Gastrocnemius medialis (tissue), 4 donors: ENCODE data around the gene MRPL23. TPM values are rescaled to one million over a fixed set of nuclear protein-coding genes. Genes with fewer than 3 reads are reported as not detected.

ENCODE experiments used
- ATAC-seq, 2 donors: fragments of 150-250 bp; one replicate each; pipeline ENCODE4 v1.9.1; 2016
- DNase-seq, 2 donors: peaks; one replicate each; pipeline ENCODE4 v3.0.0-alpha.2; 2019
- H3K27ac ChIP-seq, 4 donors: fragments of 200-600 bp; sonication (generic); 1 replicate in 1 of 4; 2 replicates in 3 of 4; pipeline ENCODE4 v1.5.1; 2016 to 2018; ENCODE audit warnings: mild to moderate bottlenecking in 2 of 4, moderate library complexity in 1 of 4
- H3K27me3 ChIP-seq, 3 donors: fragments of 200-600 bp; sonication (generic) in 2 of 3; 1 replicate in 1 of 3; 2 replicates in 2 of 3; pipeline versions ENCODE4 v1.5.1 to v1.6.0; 2016 to 2019; ENCODE audit warnings: mild to moderate bottlenecking in 1 of 3, moderate library complexity in 1 of 3
- H3K36me3 ChIP-seq, 2 donors: fragments of 200-600 bp; sonication (generic) in 1 of 2; one replicate each; pipeline ENCODE4 v1.5.1; 2017 to 2018
- H3K4me1 ChIP-seq, 2 donors: fragments of 200-600 bp; sonication (generic) in 1 of 2; one replicate each; pipeline ENCODE4 v1.5.1; 2016 to 2017; ENCODE audit warnings: mild to moderate bottlenecking in 2 of 2
- H3K4me3 ChIP-seq, 4 donors: fragments of 200-600 bp; sonication (generic) in 3 of 4; 1 replicate in 1 of 4; 2 replicates in 3 of 4; pipeline ENCODE4 v1.5.1; 2016 to 2019; ENCODE audit warnings: mild to moderate bottlenecking in 2 of 4
- H3K9me3 ChIP-seq, 3 donors: fragments of 200-600 bp; sonication (generic) in 2 of 3; 1 replicate in 1 of 3; 2 replicates in 2 of 3; pipeline ENCODE4 v1.5.1; 2016 to 2019
- POLR2A ChIP-seq, 2 donors: fragments of 450-650 bp; IDR thresholded peaks; one replicate each; pipeline ENCODE4 v1.6.1; 2017; ENCODE audit warnings: antibody characterized with exemption in 2 of 2, mild to moderate bottlenecking in 2 of 2, moderate library complexity in 2 of 2
- in situ Hi-C, 4 donors: fragments of 200-750 bp; cut with MboI; loops; one replicate each; pipeline versions ENCODE4 v1.15.0 to v1.8.0; 2017; ENCODE audit warnings: low sequenced_read_pairs in 4 of 4
- intact Hi-C: fragments of 100-400 bp; cut with DNase I; formaldehyde crosslinking; loops from one replicate; pipeline ENCODE4 v1.15.1; 2023; ENCODE audit warnings: low total_unique reads
- total RNA-seq, 4 donors: library from RNA; depleted of rRNA; stranded (reverse); fragments of >200 nt; gene quantifications; one replicate each; pipeline versions ENCODE4 v1.1.0 to v1.2.3, GENCODE V29; 2016
- TF ChIP-seq, protein P1 (sequence below), 5 experiments: fragments of 450-650 bp in 3 of 5; fragments of 200-600 bp in 2 of 5; sonication (generic) in 2 of 5; IDR thresholded peaks in 4 of 5; conservative IDR thresholded peaks in 1 of 5; 1 replicate in 4 of 5; 2 replicates in 1 of 5; pipeline ENCODE4 v1.5.1; 2016 to 2019; ENCODE audit warnings: antibody characterized with exemption in 5 of 5, mild to moderate bottlenecking in 3 of 5, moderate library complexity in 3 of 5

The MRPL23 gene
- total RNA-seq, 4 donors from 2014 or later = 128 to 243 (median 187) TPM

DNA sequence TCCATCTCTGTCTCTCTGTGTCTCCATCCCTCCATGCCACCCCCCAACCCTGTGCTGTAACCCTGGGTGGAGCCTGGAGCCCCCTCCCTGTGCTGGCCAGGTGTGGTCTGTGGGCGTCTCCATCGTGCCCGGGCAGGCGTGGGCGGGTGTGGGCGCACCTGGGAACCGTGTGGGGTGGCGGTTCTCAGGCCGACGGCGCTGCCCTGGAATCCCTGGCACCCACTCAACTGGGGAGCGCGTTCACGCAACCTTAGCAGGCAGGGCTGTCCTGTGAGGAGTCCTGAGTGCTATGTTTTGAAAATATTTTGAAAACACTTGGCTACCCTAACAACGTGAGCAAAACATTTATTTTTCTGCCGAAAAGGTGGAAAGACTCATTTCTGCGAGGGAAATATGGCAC lies 23.0 kb upstream of the MRPL23 start:
- DNase-seq (peak in 1 of 2 donors; percentile 19), ATAC-seq (no peak)
- intact Hi-C loops (no loop called here), in situ Hi-C loops (no loop called here)
- H3K27ac ChIP-seq = peak overlapping the region; percentile 88 to 99 (median 93)
- no peaks in the 10 kb centered on the region for H3K9me3 ChIP-seq
- TF ChIP-seq, protein P1, sequence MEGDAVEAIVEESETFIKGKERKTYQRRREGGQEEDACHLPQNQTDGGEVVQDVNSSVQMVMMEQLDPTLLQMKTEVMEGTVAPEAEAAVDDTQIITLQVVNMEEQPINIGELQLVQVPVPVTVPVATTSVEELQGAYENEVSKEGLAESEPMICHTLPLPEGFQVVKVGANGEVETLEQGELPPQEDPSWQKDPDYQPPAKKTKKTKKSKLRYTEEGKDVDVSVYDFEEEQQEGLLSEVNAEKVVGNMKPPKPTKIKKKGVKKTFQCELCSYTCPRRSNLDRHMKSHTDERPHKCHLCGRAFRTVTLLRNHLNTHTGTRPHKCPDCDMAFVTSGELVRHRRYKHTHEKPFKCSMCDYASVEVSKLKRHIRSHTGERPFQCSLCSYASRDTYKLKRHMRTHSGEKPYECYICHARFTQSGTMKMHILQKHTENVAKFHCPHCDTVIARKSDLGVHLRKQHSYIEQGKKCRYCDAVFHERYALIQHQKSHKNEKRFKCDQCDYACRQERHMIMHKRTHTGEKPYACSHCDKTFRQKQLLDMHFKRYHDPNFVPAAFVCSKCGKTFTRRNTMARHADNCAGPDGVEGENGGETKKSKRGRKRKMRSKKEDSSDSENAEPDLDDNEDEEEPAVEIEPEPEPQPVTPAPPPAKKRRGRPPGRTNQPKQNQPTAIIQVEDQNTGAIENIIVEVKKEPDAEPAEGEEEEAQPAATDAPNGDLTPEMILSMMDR (IDR thresholded peaks at IDR 0.05 in 4 of 5, conservative IDR thresholded peaks at IDR 0.05 in 1 of 5) = no peak
- TF ChIP-seq POLR2A (IDR thresholded peaks at IDR 0.05) = no peak
- H3K4me3 ChIP-seq = no peak overlapping the region
- H3K27me3 ChIP-seq = no peaks in the 10 kb centered on the region
- H3K4me1 ChIP-seq = peaks cover 29 to 62% of the 10 kb centered on the region in 2 donors
- H3K36me3 ChIP-seq = no peaks in the 10 kb centered on the region

DNA sequence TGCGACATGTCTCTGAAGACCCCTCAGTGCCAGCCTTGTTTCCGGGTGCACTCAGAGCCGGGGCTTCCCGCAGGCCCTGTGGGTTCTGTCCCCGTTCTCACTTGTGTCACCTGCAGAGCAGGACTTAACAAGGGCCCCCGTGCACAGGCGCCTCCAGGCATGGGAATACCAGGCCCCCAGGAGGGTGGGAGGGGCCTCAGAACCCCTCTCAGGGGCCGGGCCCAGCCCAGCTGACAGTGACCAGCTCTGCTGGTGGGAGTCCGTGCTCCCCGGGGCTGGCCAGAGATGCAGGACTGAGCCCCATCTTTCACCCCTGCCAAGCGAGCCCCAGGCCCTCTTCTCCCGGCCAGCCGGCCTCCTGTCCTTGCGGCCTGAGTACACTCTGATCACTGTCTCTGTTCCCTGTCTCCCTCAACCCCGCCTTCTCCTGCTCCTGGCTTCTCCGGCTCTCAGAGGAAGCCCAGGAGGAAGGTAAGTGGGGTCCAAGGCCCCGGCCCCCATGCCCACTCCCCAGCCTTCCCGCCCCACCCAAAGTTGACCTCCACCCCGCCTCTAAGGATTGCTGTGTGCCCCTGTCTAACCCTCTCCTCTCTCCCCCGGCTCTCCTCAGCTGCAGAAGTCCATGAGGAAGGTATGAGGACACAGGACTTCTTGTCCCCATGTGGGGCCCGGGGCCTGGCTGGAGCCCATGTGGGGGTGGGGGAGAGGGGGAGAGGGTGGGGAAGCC lies 22.3 kb upstream of the MRPL23 start:
- ATAC-seq = no peak
- TF ChIP-seq POLR2A (IDR thresholded peaks at IDR 0.05) = no peak
- TF ChIP-seq, protein P1 (IDR thresholded peaks at IDR 0.05 in 4 of 5, conservative IDR thresholded peaks at IDR 0.05 in 1 of 5) = no peak
- Histone ChIP-seq H3K27me3 (no peaks in the 10 kb centered on the region), H3K4me3 (no peak overlapping the region), H3K9me3 (no peaks in the 10 kb centered on the region), H3K36me3 (no peaks in the 10 kb centered on the region), H3K4me1 (peaks cover 23 to 56% of the 10 kb centered on the region in 2 donors), H3K27ac (peak overlapping the region; percentile 88 to 99 (median 93))
- DNase-seq = peak in 1 of 2 donors; percentile 20
- intact Hi-C loops = no loop called here
- in situ Hi-C loops = no loop called here

DNA sequence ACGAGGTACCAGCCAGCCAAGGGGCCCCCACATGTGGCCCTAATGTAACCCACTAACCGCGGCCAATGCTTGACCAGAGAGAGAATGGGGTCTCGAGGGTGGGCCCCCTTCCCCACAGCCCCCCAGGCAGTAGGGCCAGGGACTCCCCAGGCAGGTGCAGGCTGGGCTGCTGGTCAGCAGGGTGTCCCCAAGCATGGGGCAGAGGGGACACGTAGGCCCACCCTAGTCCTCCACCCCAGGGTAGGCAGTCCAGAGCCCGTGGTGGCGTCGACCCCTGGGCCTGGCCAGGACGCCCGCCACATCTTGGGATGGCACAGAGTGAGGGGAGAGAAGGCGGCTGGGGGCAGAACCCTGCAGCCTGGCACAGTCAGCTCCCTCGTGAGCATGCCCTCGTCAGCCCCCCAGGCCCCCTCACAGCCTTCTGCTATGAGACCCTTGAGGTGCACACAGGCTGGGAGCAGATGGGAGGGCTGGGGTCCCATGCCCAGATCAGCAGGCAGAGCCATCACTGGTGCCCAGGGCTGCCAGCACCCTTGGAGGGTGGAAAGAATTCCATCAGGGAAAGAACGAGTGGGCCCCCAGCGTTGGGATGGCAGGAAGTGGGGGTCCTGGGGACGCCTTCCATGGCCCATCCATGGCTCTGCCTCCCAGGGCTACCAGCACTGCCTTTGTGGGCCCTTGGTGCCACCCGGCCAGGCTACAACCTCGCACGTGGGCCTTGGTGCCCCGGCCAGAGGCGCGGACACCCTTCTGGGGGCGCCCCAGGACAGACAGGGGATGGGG lies 21.6 kb upstream of the MRPL23 start:
- peak in 1 of 2 donors; percentile 21 for DNase-seq
- Histone ChIP-seq H3K4me3 (no peak overlapping the region), H3K9me3 (no peaks in the 10 kb centered on the region), H3K27ac (peak overlapping the region; percentile 29 to 99 (median 93)), H3K4me1 (peaks cover 23 to 48% of the 10 kb centered on the region in 2 donors), H3K27me3 (no peaks in the 10 kb centered on the region), H3K36me3 (no peaks in the 10 kb centered on the region)
- intact Hi-C loops = no loop called here
- no peak for ATAC-seq
- in situ Hi-C loops = no loop called here
- TF ChIP-seq, protein P1 (IDR thresholded peaks at IDR 0.05 in 4 of 5, conservative IDR thresholded peaks at IDR 0.05 in 1 of 5) = no peak
- TF ChIP-seq POLR2A (IDR thresholded peaks at IDR 0.05) = no peak

DNA sequence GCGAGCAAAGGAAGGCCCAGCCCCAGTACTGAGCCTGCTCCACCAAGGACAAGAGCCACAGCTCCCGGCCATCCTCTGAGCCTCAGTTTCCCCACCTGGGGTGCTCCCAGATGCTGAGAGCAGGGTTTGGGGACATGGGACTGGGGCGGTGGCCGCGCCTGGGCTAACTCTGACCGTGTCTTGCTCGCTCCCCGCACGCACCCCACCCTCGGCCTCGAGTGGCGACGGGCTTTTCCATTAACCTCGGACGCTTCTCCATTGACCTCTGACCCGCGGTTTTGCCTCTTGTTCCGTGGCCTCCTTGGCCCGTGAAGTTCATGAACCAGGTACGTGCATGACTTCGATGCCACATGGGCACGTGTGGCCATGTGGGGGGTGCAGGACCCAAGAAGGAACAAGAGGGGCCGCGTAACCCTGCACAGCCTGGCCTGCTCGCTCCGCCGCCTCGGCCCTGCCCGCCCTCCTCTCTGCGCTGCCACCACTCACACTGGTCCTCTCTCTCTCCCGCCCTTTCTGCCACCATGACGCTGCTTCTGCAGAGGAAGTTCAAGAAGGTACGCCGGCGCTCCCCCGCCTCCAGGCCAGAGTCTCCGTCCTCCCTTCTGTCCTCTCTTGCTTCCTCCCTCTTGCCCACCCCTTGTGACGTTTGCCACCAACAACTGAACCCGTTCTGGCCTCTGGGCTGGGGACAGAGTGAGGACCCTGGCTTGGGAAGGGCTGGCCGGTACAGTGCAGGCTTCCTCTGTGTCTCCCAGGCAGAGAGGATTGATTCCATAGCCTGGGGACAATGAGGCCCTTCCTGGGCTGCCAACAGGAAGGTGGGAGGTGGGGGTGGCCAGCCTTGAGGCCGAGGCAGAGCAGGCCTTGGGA lies 20.7 kb upstream of the MRPL23 start:
- H3K27ac ChIP-seq = peak overlapping the region; percentile 53 to 99 (median 79)
- no peaks in the 10 kb centered on the region for H3K36me3 ChIP-seq
- ATAC-seq (no peak), DNase-seq (peak in 1 of 2 donors; percentile 20)
- H3K4me3 ChIP-seq = no peak overlapping the region
- intact Hi-C loops = no loop called here
- in situ Hi-C loops = no loop called here
- no peaks in the 10 kb centered on the region for H3K27me3 ChIP-seq
- H3K4me1 ChIP-seq = peaks cover 16 to 40% of the 10 kb centered on the region in 2 donors
- TF ChIP-seq POLR2A (IDR thresholded peaks at IDR 0.05) = no peak
- TF ChIP-seq, protein P1 (IDR thresholded peaks at IDR 0.05 in 4 of 5, conservative IDR thresholded peaks at IDR 0.05 in 1 of 5) = no peak
- no peaks in the 10 kb centered on the region for H3K9me3 ChIP-seq
